Left lobe of liver (tissue), 2 donors: ENCODE results near the gene FOXR1. TPM values are rescaled to one million over a fixed set of nuclear protein-coding genes. Genes with fewer than 3 reads are reported as not detected.

Source experiments
- ATAC-seq: fragments of 200-7000 bp; cut with Tn5 transposase; one replicate; pipeline ENCODE4 v1.9.1; 2020; ENCODE audit warnings: mild to moderate bottlenecking, moderate library complexity
- DNase-seq: peaks from one replicate; pipeline ENCODE4 v3.0.0-alpha.2; 2020; ENCODE audit warnings: low spot score
- total RNA-seq: library from RNA; stranded (reverse); gene quantifications from one replicate; pipeline ENCODE4 v1.2.1, GENCODE V29; 2021
- donor health status: DM: no; HTN: no; CAD: no; lungs with moderate emphysema.
- donor health status: DM: no; HTN: yes; CAD: no.

FOXR1 gene, protein sequence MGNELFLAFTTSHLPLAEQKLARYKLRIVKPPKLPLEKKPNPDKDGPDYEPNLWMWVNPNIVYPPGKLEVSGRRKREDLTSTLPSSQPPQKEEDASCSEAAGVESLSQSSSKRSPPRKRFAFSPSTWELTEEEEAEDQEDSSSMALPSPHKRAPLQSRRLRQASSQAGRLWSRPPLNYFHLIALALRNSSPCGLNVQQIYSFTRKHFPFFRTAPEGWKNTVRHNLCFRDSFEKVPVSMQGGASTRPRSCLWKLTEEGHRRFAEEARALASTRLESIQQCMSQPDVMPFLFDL
- total RNA-seq, result not detected

DNA sequence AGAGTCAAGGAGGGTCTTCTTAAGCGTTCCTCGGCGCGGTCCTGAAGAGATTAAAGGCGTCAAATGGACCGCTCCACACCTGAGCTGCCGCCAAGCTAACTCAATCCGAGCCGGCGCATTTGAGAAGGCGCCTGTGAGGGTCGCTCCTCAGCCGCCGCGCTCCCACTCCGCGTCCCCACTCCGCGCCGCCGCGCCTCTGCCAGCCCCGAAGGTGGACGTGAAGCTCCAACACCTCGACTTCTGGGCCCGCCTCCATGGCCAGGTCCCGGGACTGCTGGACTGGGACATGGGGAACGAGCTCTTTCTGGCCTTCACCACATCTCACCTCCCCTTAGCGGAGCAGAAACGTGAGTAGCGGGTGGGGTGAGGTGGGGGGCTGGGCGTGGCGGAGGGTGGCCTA, at the start of gene FOXR1:
TSS of gene FOXR1 (plus strand) at position 116 of the 400 bp plus-strand sequence. CDS start at position 287, 171 bp downstream.
- ATAC-seq (no peak), DNase-seq (no peak)

DNA sequence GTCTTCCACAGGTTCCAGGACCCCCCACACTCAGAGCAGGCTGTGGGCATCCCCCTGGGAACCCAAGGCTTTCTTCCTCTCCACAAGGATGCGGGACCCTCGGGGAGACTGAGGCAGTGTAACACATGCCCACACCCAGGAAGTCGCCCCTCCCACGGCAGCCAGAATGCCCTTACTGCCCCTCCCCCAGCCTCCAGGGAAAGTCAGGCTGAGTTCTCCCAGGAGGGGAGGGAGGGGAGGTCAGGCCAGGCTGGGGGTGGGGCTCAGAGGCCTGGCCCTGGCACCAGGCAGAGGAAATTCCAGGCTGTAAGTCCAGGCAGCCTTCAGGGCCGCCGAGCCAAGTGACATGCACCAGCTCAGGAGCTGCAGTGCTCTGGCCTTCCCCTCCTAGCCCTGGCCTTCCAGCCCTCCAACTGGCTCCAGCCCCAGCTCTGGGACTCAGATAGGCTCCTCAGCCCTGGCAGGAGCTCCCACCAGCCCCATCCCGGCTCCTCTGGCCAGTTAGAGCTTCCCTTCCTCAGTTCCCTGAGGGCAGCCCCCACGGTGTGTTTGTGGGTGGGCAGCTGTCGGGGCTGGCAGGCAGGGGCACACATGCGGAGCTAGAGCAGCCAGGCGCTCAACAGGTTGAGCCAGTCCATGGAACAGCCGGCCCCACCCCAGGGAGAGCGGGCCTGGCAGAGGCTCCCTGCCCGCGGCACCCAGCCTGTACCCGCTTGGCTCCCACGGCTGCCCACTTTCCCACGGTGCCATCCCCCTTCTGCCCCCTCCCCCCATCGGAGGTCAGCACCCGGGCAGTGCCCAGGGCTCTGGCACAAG, 49.4 kb upstream of the FOXR1 start:
- ATAC-seq, result peak; percentile 53
- peak; percentile 94 for DNase-seq

DNA sequence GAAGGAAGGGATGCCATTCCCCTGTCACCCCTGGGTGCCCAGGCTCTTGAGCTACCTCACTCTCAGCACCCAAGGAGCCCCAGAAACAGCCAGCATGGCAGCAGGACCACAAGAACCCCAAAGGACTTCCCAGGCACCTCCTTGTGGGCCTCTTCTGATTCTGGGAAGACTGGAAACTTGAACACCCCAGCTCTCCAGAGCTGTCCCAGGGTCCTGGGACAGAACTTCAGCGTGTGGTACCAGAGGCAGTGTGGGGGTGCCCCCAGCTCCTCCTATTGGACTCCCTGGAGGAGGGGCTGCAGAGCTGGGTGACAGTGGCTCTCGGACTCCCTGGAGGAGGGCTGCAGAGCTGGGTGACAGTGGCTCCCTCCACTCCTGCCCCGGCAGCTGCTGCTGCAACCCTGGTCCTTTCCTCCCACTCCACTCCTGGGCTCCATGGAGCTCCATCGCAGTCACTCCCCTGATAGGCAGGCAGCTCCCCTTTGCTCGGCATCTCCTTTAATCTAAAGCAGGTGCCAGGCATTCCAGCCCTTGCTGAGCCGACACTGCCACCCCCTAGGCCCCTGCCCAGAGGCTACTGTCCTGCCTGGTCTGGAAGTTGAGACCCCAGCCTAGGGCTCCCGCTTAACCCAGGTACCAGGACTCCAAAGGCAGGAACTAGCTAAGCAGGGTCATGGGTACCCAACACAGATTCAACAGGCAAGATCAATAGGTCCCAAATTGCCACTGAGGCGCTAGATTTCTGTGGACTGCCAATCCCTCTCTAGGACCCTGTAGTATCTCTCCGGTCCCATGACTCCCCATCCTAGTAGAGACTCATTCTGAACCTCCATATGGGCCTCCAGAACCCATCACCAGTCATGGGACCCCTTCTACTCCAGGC, 48.6 kb upstream of the FOXR1 start:
- ATAC-seq (no peak), DNase-seq (no peak)

DNA sequence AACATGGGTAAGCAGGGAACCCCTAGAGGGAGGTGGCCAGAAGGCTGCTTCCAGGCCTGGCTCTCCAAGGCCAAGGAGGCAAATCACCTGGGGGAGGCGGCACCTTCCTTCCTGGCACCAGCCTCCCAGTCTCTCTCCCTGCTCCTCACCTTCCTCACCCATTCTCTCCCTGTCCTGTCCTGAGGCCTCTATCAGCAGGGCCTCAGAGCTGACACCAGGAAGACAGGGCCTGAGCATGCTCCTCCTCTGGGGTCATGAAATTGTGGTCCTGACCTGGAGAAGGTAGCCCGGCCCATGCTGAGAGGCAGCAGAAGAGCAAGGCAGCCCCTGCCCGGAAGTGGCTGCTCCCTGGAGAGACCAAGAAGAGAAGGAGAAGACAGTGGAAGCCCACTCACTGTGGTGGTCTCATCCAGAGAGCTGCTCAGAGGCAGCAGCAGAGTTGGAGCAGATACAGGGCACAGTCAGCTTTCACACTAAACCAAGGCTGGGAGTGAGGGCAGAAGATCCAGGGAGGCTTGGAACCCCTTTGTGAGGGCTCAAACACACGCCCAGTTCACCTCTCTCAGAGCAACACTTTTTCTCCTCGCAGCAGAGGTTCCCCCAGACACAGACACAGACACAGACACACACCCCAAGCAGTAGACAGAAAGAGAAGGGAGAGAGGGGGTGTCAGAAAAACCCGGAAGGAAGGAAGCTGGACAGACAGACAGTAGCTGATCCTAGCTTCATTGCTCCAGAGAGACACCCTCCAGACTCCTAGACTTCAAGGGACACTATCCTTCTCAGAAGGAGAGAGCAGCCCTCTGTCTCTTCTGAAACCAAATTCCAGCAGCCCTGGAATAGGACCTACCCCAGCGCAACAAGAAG, 47.6 kb upstream of the FOXR1 start:
- ATAC-seq (no peak), DNase-seq (no peak)

DNA sequence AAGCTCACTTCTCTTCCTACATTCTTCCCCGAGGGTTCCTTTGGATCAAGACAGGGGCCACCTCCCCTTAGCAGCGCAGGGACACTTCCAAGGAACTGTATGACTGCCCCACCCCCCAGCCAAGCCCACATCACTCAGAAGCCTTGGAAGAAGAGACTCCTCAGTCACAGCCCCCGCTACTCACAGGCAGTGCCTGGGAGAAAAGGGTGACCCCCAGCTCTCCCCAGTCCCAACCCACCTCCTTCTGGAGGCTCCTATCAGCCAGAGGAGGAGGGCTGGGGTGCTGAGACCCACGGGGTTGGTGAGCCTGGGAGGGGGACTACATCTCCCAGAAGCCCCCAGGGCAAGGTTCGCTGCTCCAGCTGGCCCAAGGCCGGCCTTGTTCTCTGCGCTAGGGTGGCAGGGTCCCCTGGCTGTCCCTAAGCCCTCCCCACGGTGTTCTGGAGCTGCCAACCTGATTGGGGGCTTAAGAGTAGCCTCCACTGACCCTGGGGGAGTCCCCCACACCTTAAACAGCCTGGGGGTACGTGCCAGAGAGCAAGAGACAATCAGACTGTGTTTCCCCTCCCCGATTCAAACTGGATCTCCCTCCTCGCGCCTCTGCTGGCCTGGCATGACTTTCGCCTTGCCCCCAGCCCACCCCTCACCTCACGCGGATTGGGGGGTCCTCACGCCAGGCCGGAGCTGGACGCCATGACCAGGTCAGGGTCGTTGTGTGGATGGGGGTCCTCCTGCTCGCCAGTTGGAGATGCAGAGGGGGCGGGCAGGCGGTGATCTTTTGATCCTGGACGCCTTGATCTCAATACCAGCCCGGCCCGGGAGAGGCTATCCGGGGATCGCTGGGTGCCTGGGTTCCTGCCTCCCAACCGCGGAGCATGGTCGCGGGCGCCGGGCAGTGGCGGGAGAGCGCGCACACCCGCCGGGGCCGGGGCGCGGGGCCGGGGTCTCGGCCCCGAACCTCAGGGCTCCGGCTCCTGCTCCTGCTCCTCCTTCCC, 46.7 kb upstream of the FOXR1 start:
- DNase-seq (peak; percentile 56), ATAC-seq (no peak)

DNA sequence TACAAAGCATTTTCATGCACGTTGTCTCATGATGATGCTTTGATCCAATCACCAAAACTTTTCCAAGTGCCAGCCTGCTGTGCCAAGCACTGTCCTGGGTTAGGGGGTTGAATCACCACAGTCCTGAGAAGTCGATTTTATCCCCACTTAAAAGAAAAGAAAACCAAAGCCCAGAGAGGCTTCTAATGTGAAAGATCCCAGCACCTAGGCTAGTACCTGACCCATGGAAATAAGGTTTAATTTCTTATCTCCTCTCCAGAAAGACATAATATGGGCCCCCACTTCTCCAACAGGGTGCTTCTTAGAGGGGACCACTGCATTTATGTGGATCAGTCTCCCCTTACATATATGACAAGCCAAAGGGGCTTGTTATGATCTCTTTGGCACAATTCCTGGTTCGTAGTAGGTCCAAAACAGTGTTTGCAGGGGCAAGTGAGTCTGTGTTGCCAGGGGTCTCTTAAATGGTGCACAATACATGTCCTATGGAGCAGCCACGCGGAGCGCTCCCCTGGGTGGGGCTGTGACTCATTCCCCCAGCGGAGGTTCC, 43.9 kb upstream of the FOXR1 start:
- DNase-seq (no peak), ATAC-seq (no peak)

DNA sequence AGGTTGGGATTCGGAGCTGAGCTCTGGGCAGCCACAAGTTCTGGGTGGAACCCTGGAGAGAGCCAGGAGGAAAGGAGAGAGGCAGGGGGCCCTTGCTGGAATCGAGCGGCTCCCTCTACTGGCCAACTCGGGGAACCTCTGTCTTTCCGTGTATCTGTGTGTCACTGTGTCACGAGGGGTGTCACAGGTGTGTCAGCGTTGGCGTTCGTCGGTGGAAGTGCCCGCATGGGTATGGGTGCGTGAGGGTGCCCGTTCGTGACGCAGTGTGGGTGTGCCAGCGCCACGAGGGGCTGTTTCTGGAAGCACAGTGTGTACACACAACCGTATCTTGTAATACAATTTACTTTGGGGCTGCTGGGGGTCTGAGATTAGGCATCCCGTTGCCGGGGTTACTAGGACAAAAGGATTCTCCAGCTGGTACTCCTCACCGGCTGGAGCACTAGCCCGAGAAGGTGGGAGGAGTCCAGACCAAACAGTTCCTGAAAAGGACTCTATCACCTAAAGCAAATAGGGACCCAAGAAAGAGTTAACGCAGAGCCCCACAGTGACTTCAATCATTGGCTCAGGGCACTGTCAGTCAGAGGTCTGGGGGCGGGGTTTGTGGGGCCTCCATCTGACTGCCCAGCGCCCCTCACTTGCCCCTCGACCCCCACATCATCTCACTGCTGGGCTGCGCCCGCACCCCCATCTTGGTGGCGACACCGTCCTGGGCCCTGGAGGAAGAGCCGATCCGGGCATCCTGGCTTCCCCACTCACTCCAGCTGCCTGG, 43.3 kb upstream of the FOXR1 start:
- DNase-seq, result peak; percentile 93
- peak; percentile 69 for ATAC-seq

DNA sequence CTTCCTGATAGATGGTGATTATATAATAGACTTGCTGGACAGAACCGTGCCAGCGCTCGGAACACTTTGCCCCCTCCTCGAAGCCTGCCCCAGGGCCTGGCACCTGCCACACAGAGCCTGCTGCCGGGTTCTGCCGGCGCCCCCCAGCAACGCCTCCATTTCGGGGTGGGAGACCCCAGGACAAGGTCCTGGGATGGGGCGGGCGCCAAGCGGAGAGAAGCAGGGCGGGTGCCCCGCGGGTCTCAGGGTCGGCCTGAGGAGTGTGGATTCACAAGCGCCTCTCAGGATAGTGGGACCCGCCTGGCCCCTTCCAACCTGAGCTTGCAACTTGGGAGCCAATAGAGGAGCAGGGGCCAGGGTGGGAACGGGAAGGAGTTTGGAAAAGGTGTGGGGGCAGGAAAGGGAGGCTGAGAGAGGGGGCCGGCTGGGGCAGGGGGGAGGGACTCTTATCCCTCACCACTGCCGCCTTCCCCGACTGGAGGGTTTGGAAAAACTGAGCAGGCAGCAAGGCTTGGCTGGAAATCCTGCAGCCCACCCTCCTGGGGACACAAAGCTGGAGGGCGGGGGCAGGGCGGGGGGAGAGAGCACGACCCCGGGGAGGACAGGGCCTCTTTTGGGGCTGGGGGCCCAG, 42.6 kb upstream of the FOXR1 start:
- ATAC-seq, result peak; percentile 52
- no peak for DNase-seq

DNA sequence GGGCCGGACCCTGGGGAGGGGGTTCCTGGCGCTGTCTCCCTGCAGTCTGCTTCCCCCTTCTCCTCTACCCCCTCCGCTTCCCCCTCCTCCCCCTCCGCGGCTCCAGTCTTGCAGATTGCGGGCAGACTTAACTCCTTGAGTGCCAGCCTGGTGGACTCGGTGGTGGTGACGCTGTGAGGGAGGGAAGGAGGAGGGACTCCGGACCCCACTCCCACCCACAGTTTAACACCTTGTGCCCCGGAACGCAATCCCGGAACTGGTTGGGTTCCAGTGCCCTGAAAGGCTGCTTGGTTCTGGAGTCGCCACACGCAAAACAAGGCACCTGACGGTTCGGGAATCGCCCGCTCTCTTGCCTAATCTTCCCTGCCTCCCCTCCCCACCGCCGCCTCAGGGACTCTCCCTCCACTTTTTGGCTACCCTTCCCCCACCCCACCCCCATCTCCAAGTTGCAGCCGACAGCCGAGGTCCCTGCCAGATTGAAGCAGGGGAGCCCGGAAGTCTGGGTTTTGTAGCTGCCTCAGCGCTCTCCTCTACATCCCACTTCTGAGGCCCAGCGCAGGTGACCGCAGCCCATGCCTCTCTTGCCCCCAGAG, 42.0 kb upstream of the FOXR1 start:
- ATAC-seq (peak; percentile 55), DNase-seq (peak; percentile 90)

DNA sequence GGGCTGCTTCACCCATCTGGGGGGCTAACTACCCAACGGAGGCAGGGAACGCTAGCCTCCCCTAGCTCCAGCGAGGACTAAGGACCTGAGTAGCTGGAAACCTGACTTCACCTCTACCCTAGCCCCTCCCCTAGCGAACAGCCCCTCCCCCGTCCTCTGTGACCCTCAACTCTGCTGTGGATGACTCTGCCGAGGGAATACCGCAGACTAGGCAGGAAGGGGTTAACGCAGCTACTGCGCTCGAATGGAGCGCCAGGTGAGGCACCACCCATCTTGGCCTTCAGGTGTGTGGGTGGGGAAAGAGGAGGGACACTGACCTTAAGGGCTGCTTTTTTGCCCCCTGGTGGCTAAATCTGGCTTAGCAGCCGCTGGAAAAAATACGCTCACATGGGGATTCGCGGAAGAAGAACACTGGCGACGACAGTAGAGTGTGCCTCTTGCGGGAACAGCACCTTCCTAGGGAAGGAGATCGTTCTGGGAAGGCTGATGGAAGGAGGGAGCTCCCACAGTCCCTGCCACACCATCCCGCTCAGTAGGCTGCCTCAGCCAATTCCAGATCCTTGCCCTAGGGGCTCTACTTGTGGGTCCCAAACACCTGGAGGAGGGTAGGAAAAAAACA, 41.4 kb upstream of the FOXR1 start:
- ATAC-seq (peak; percentile 68), DNase-seq (peak; percentile 93)

DNA sequence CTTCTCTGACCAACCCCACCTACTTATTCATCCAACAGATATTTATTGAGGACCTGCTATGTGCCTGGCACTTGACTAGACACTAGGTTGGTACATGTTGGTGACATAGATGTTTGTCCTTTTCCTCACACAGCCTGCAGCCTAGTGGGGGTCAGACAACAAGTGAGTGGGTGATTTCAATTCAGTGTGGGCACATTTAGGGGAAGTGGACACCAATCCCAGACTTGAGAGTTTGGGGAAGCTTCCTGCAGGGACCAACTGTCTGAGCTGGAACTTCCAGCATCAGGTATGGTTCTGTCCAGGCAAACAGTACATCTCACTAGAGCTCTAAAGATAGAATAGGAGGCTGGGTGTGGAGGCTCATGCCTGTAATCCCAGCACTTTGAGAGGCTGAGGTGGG, 40.0 kb upstream of the FOXR1 start:
- no peak for ATAC-seq
- DNase-seq, result no peak

DNA sequence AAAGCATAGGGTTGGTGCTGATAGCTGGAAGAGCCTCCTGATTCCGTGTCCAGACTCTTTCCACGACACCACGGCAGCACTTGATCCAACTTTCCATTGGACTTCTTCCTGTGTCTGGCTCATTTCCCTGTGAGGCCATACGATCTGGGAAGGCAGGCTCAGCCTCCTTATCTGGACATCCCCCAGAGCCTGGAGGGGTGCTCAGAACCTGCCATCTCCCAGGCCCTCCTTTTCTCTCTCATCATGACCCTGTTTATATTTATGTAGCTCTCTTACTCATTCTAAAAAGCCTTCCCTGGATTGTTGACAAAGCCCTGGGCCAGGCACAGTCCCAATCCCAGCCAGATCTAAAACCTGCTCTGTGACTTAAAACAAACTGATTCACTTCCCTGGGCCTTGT, 38.1 kb upstream of the FOXR1 start:
- no peak for ATAC-seq
- no peak for DNase-seq

DNA sequence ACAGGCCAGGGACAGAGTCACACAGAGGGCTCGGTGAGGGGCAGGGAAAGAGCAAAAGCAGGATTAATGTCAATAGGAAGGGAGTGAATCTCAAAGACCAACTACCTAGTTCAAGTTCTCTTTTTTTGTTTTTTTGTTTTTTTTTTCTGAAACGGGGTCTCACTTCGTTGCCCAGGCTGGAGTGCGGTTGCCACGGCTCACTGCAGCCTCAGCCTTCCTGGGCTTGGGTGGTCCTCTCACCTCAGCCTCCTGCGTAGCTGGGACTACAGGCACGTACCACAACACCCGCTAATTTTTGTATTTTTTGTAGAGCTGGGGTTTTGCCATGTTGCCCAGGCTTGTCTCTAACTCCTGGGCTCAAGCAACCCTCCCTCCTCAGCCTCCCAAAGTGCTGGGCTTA, 36.2 kb upstream of the FOXR1 start:
- no peak for DNase-seq
- ATAC-seq, result no peak

DNA sequence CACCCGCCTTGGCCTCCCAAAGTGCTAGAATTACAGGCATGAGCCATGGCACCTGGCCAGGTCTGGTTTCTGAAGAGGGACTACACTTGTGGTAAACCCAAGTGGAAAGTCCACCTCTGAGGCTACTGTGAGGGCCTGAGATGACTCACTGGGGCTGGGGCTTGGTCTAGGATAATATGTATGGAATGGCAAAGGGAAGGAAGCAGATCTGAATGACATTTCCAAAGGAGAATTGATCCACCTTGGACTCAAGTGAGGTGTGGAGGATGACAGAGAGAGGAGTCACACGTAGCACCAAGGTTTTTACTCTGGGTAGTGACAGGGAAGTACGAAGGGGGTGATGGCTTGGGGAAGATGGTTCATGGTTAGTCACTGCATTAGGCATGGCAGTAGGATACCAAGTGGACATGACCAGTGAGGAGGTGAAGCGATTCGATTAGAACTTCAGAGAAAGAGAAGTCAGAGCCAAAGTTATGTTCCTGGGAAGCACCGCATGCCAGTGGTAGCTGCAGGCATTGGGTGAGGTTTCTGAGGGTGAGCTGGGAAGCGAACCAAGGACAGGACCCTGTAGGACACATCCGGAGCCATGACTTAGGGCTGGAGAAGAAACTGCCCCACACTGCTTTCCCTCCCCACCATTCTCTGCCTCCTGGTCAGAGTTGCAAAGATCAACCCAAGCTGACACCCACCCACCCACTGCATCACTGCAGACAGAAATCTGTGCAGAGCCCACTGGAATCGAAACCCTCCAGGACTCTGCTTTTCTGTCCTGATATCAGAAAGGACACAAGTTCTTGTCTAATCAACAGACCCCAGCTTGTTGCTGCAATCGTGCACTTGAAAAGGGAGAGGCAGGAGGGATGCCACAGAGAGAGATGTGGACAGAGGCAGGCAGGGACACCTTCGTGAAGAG, 32.8 kb upstream of the FOXR1 start:
- ATAC-seq, result no peak
- no peak for DNase-seq

DNA sequence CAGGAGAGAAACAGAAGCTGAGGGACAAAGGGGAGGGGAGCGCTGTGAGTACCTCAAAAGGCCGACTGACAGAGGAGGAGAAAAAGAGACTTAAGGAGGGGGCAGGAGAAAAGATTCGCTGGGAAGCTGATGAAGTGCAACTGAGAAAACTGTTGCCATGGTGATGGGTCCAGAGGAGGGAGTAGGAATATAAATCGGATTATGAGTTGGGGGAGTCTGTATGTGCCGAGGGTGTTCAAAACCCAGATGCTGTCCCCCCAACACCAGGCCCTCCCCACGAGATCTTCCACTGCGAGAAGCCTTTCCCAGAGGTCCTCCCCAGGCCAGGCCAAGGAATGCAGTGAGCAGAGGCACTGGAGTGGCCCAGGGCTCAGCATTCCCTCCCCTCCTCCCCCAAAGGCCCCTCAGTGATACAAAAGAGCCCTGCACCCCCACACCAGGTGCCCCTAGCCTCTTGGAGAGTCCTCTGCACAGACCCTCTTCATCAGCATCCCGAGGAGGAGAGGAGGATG, 32.1 kb upstream of the FOXR1 start:
- ATAC-seq (no peak), DNase-seq (no peak)
